EH (cell line): ENCODE data around the gene RPL26.
"Not testable (repeated sequence)": the region's sequence is repeated elsewhere in the genome, so short reads cannot be mapped to it uniquely, and the experiment has no call there.

ENCODE experiments used
- DNase-seq: peaks from one replicate; pipeline ENCODE4 v3.0.0-alpha.2; 2015; ENCODE audit warnings: low read depth

RPL26 gene

GRCh38 chr17:8394497-8394896, 11.5 kb upstream of the RPL26 start:
- not testable (repeated sequence) for DNase-seq

- DNase-seq, result peak; percentile 48
Measured at GRCh38 chr17:8393470-8394231, 10.7 kb upstream of the RPL26 start.

DNA sequence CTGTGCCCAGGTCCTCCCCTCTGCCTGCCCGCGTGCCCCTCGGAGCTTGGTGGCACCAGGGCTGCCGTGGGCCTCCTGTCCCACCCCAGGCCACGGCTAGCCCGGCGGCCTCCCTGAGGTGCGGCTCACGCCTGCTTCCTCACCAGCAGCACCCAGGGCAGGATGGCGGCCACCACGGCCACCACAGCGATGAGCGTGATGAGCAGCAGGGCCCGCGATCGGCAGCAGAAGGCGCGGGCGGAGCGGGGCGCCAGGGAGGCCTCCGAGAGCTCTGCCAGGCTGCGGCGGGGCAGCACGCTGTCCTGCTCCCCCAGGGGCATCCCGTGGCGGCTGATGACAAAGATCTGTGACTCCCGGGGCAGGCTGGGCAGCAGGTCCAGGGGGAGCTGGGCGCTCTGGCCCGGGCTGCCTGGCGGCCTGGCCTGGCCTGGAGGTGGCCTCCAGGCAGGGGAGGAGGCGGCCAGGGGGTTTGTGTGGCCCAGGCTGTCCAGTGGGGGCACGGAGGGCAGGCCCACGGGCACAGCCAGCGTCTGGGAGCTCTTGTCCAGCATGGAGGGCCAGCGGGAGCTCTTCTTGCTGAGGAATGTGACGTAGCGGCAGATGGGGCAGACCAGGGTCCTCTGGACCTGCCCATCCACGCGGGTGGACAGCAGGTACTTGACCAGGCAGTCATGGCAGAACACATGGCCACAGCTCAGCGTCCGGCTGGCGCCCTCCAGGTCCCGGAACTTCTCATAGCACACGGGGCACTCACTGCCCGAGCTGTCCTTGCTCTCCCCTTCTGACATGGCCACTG, 9.9 kb upstream of the RPL26 start:
- no peak for DNase-seq

DNA sequence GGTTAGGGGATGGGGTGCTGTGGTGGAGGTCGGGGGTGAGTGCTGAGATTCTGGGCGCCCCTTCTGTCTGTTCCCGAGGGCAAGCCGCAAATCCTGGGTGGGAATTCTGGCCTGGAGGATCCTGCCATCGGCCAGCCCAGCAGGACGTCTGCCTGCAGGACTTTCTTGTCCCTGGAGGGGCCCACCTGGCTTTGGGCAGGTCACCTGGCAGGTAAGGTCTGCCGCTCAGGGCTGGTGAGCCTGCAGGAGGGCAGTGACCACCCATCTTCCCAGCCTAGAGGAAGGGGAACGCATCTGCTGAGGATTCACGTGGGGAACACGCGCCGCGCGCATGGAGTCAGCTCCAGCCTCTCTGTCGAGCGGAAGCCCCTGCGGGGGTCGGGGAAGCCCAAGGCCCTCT, 9.3 kb upstream of the RPL26 start:
- no peak for DNase-seq

DNA sequence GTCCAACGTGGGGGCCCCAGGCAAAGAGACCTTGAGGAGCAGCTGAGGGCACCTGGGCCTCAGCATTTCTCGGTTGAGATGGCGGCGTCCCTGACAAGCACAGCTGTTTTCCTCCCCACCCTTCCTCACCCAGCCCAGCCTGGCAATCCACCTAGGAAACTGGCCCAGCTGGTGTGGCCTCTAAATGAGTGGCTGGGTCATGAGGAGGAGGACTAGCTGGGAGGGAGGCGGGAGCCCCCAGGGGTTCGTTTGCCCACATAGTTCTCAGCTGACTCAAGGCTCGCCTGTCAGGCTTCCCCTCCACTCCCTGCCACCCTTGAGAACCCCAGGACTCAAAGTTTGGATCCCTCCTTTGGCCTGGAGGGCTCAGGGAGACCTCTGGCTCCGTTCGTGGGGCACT, 8.7 kb upstream of the RPL26 start:
- peak; percentile 66 for DNase-seq

DNA sequence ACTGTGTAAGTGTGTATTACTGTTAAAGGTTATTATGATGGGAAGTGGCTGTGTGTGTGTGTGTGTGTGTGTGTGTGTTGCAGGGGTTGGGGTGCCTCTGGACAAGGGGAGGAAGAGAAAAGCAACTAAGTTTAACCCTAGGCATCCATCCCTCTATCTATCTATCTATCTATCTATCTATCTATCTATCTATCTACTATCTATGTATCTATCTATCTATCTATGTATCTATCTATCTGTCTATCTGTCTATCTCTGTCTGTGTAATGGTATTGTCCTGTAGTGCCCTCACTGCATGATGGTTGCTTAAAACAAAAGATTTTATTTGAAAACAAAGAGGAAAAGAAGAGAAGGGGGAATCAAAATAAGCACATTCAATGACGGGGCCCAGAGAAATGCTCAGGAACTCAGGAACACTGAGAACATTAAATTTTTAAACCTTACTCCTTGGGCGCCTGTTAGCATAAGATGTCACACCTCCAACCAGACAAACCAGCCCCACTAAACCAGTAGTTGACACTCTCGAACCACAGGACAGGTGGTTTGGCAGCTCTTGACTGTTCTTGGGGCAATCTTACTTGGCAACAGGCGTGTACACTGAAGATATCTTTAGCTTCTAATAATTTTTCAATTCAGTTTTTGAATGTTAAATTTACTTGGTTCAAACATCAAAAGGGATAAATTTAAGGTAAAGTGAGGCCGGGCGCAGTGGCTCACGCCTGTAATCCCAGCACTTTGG, 5.1 kb upstream of the RPL26 start:
- DNase-seq, result no peak

DNA sequence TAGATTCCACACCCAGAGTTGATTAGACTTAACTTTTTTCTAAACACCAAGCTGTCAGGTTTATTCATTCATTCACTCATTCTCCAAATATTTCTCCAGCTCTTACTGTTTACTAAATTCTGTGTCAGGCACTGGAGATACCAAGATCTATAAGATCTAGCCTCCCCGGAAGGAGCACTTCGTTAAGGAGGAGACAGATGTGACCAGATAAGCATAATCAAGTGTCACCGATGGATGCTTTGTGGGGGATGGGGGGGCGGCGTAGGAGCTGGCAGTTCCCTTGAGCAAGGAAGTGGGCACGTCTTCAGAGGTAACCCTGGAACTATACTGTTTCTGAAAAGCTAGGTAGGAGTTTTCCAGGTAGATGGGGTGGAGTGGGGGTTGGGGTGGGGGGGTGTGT, 3.8 kb upstream of the RPL26 start:
- no peak for DNase-seq

DNA sequence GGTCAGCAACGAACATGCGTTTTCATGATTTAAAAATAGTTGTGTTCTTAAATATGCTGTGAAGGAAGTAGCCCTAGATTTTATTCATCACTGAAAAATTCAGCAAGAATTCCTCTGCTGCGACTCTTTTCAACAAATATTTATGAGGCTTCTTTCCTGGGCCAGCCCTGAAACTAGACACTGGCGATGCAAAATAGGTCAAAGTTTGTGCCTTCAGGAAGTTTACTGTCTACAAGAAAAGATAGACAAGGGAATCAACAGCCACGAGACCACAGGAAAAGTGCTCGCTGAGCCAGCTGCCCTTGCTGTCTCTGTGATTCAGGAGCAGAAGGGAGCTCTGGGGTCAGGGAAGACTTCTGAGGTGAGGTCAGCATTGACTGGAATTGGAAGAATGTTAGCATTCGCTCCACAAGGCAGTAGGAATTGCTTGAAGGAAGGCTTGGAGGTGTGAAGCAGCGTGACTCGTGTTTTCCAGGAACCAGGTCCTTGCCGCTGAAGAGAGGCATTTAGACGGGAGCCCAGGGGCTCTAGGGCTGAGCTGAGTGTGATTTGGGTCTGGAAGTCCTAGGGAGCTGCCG, 1.9 kb upstream of the RPL26 start:
- peak; percentile 97 for DNase-seq

- no peak for DNase-seq
Measured at GRCh38 chr17:8382880-8383142, 182 bp downstream of the RPL26 start.

- no peak for DNase-seq
Measured at GRCh38 chr17:8382052-8382879, 727 bp downstream of the RPL26 start.

GRCh38 chr17:8380049-8380448, 2.9 kb downstream of the RPL26 start:
- no peak for DNase-seq

DNA sequence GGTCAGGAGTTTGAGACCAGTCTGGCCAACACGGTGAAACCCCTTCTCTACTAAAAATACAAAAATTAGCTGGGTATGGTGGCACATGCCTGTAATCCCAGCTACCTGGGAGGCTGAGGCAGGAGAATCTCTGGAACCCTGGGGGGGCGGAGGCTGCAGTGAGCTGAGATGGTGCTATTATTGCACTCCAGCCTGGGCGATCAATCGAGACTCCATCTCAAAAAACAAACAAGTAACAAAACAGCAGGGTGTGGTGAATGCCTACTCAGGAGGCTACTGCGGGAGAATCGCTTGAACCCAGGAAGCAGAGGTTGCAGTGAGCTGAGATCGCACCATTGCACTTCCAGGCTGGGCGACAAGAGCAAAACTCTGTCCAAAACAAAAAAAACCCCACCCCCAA, 4.9 kb downstream of the RPL26 start:
- DNase-seq, result not testable (repeated sequence)

DNA sequence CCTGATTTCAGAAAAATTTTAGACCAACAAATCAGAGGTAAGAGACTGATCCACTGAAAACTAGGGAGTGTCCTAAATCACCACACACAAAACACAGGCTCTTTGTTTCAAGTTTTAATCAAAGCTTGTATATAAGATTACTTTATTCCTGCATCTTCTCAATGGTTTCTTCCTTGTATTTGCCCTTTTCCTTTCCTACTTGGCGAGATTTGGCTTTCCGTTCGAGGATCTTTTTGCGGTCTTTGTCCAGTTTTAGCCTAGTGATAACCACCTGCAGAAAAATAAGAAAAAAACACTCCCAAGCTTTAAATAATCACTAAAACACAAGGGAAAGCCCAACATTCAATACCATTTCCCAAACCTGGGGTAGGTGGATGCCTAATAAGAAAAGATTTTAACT, 5.6 kb downstream of the RPL26 start:
- DNase-seq, result no peak

DNA sequence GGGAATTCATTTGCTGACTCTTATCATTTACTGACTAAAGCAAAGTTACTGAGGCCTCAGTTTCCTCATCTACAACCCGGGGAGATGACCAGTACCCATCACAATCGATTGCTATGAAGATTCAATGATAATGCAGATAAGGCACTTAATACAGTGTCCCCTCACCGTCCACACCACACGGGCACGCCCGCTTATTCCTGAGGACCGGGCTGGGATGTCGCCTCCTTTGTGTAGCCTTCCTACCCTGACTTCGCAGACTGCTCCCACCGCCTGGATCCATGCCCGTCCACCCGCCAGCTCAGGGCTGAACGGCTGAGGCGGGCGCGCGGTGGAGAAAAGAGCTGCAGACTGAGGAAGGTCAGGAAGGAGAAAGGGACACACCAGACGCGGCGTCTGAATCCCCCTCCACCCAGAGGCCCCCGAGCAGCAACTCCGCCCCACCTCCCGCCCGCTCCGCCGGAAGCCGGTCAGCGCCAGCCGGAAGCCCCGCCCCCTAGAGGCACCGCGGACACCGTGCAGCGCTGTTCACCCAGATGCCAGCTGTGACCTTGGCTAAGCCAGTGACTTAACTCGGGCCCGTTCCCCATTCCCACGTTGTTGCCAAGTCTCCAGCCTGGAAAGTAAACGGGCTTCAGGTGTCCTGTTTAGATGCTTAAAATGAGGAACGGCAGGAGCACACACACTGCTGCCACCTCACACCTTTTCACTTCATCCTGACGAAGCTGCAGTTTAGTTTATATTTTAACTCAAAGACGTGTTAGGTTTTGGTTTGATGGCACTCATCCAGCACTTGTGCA, 6.5 kb downstream of the RPL26 start, which contains the start of gene KRABD2:
KRABD2 (minus strand) TSS at position 434 of the 797 bp plus-strand sequence.
- DNase-seq, result peak; percentile 87

DNA sequence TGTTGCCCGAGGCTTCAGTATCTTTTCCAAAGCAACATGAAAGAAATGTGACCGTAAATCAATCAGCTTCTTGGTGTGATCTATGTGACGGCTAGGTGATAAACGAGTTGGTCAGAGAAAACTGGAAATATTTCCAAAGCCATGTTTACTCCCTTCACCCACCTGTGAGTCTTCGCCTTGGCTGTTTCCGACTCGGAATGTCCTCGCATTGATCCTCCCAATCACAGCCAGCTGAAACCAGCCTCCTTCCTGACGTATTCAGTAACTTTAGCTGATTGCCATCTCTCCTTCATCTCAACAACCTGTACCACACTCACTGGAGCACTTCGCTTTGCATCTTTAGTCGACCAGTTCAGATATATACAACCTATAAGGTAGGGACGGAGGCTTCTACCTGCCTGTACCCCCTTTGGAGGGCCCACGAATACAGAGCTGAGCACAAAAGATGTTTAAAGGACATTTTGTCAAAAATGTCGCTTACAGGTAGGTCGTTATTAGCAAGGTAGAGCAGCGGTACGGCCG, 7.2 kb downstream of the RPL26 start:
- DNase-seq, result no peak

DNA sequence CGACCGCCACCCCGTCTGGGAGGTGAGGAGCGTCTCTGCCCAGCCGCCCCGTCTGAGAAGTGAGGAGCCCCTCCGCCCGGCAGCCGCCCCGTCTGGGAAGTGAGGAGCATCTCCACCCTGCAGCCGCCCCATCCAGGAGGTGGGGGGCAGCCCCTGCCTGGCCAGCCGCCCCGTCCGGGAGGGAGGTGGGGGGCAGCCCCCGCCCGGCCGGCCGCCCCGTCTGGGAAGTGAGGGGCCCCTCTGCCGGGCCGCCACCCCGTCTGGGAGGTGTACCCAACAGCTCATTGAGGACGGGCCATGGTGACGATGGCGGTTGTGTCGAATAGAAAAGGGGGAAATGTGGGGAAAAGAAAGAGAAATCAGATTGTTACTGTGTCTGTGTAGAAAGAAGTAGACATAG, 9.1 kb downstream of the RPL26 start:
- DNase-seq, result not testable (repeated sequence)

DNA sequence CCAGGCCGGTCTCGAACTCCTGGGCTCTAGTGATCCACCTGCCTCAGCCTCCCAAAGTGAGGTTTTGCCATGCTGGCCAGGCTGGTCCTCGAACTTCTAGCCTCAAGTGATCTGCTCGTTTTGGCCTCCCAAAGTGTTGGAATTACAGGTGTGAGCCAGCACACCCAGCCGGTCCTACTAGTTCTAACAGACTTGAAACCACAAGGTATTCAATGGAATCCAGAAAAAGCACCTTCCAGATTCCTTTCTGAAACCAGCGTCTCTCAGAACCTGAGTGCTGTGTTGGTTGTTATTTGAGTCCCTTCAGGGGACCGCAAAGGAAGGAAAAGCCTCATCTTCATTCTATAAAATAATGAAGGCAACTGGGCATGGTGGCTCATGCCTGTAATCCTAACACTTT, 10.6 kb downstream of the RPL26 start:
- DNase-seq, result no peak

GRCh38 chr17:8371786-8372185, 11.2 kb downstream of the RPL26 start:
- peak; percentile 15 for DNase-seq

- DNase-seq, result no peak
Measured at GRCh38 chr17:8369944-8370343, 13.0 kb downstream of the RPL26 start.

DNA sequence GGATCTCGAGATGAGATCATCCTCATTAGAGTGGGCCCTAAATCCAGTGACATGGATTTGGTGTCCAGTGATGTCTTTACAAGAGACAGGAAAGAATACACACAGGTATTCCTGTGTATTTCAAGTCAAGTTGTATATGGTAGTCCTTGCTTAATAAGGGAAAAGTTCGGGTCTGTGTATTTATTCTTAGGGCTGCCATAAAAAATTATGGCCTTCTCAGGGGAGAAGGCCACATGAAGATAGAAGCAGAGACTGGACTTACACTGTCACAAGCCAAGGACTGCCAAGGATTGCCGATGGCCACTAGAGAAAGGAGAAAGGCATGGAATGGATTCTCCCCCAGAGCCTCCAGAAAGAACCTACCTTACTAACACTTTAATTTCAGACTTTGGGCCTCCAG, 14.8 kb downstream of the RPL26 start:
- no peak for DNase-seq

DNA sequence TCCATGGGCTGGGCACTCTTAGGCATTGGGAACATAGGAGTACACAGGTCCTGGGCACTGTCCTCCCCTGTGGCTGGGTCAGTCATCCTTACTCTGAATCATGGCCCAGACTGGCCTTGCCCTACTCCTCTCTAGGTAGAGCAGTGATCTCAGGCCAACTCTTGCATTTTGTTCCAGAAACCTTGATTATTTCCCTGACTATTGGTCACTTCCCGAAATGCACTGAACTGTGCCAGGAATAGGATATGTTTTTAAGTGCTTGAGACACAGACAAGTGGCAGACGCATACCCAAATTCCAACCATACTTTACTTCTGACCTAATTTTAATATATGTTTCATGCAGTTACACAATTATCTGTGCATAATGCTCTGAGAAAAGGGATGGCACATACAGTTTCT, 16.8 kb downstream of the RPL26 start:
- peak; percentile 87 for DNase-seq
